GM12874 (cell line): ENCODE measurements around the gene MED27.

Experiments used
- TF ChIP-seq, protein P1 (sequence below): IDR thresholded peaks from 2 replicates; pipeline ENCODE4 v1.5.1; 2011; ENCODE audit warnings: low read depth, mild to moderate bottlenecking, control low read depth, low read length, moderate library complexity; ENCODE audit not compliant: insufficient read depth

MED27 gene

DNA sequence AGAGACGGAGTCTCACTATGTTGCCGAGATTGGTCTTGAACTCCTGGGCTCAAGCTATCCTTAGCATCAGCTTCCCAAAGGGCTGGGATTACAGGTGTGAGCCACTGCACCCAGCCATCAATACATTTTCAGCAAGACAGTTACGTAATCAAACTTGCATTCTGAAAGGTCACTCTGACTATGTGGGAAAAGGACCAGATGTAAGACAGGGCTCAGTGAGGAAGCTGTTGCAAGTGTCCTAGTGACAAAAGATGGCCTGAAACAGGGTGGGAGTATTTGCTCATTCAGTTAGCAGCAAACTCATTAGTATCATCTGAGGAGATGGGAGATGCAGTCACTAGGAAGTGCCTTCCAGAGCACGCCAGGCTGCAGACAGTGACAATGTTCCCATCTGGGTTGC is 16.9 kb downstream of the MED27 start:
- TF ChIP-seq, protein P1, sequence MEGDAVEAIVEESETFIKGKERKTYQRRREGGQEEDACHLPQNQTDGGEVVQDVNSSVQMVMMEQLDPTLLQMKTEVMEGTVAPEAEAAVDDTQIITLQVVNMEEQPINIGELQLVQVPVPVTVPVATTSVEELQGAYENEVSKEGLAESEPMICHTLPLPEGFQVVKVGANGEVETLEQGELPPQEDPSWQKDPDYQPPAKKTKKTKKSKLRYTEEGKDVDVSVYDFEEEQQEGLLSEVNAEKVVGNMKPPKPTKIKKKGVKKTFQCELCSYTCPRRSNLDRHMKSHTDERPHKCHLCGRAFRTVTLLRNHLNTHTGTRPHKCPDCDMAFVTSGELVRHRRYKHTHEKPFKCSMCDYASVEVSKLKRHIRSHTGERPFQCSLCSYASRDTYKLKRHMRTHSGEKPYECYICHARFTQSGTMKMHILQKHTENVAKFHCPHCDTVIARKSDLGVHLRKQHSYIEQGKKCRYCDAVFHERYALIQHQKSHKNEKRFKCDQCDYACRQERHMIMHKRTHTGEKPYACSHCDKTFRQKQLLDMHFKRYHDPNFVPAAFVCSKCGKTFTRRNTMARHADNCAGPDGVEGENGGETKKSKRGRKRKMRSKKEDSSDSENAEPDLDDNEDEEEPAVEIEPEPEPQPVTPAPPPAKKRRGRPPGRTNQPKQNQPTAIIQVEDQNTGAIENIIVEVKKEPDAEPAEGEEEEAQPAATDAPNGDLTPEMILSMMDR, result no peak

DNA sequence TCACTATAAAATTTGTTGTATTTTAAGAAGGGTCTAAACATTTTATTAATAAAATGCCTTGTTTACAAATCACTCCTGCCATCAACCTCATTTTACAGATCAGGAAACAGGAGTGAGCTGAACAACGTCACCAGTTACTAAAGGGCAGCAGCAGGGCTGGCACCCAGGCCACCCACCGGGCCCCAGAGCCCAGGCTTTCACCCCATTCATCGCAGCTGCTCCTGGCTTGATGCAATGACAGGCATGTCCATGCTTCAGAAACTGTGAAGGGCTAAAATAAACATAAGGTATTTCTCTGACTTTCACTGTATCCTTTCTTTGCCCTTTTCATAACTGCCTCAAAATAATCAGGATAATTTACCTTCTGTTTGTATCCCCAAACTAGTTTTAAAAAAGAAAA is 18.1 kb downstream of the MED27 start:
- TF ChIP-seq, protein P1, result no peak

DNA sequence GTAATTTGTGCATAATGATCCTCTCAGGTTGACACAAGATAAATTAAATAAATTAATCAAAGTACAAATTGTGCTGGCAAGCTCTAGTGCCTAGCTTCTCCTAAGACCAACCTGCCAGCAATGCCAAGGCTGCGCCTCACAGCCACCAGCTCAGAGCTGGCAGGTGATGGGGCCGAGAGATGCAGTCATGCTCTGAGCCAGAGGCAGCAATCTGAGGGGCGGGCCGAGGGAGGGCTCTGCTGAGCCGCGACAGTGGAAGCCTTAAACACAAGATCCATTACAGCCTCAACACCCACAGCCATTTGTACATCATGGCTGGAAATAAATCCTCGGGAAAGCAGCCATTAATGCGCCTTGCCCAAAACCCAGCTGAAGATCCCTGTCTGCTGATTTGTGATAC is 20.3 kb downstream of the MED27 start:
- TF ChIP-seq, protein P1, result no peak

DNA sequence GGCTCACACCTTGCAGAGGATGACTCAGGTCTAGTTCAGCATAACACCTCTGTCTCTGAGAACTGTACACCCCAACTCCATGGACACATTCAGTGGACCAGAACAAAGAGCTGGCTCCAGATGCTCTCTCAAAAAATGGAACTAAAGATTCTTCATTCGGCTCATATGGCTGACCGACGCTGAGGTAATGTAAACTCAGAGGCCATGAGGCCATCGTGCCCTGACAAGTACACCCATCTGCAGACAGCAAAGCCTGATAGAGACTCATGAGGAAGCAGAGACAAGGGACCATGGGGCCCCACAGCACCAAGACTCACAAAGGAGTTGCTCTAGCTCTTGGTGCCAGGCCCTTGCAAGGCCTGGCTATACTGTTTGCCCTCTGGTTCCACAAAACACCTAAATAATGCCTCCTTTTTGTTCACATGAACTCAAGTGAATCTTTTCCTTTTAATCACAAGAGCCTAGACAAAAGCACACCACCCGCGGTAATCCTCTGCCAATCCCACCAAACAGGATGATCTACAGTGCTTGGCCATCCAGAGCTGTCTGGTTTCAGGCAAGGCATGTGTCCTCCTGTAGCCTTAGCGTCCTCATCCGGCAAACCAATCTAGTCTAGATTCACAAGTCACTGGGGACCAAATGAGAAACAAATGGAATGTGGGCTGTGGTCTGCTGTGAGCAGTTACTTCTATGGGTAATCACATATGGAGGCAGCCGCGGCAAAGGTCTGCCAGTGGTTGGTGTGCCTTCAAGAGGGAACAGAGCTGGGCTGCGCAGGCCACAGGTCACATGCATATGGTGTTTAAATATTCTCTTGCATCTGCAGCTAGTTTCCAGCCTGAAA is 22.7 kb downstream of the MED27 start:
- TF ChIP-seq, protein P1, result no peak

DNA sequence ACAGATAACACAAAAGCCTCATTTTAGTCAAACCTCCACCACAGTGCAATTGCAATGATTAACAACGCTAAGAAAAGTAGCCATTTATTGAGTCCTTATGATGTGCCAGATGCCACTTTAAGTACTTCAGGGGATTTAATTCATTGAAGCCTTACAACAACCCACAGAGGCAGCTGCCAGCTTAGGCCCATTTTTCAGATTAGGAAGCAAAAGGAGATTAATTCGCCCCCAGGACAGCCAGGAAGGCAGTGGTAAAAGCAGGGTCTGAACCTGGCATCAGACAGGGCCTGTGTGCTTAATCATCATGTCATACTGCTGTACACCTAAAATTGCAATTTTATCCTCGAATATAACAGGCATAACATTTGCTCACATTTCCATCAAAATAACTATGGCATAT is 23.9 kb downstream of the MED27 start:
- TF ChIP-seq, protein P1, result no peak

DNA sequence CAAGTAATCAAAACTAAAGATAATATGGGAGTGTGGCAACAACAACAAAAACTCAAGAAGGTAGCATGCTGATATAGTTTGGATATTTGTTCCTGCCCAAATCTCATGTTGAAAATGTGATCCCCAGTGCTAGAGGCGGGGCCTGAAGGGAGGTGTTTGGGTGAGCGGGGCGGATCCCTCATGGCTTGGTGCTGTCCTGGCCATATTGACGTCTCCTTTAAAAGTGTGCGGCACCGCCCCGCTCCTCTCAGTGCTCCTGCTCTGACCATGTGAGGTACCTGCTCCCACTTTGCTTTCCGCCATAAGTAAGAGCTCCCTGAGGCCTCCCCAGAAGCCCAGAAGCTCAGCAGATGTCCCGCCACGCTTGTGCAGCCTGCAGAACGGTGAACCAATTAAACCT is 25.6 kb downstream of the MED27 start:
- TF ChIP-seq, protein P1, result no peak

DNA sequence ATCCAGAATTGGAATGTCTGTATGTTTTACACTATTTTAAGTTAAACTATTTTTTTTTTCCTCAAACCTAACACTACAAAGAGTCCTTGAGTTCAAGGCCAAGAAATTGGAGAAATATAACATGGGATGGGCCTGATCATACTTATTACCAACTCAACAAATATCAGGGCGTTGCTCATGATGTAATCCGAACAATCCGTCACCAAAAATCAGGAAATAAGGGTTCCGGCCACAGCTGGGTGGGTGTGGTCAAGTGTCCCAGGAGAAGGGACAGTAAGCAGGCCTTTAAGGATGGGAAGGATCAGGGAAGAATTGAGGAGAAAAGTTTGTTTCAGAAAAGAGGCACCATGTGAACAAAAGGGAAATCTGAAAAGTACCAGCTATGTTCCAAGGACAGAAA is 29.8 kb downstream of the MED27 start:
- TF ChIP-seq, protein P1, result no peak
